GM18517 (cell line): ENCODE measurements around the gene ESRRB.

Experiments used
- ATAC-seq: cut with Tn5 transposase; IDR thresholded peaks from one replicate; pipeline ENCODE4 v1.9.1; 2021; ENCODE audit warnings: mild to moderate bottlenecking, moderate library complexity; ENCODE audit not compliant: unreplicated experiment

Gene ESRRB

GRCh38 chr14:76375947-76376404 is at the start of gene ESRRB:
ESRRB (plus strand) TSS chr14:76376137; CDS start chr14:76376402, 265 bp downstream.
- no peak for ATAC-seq

DNA sequence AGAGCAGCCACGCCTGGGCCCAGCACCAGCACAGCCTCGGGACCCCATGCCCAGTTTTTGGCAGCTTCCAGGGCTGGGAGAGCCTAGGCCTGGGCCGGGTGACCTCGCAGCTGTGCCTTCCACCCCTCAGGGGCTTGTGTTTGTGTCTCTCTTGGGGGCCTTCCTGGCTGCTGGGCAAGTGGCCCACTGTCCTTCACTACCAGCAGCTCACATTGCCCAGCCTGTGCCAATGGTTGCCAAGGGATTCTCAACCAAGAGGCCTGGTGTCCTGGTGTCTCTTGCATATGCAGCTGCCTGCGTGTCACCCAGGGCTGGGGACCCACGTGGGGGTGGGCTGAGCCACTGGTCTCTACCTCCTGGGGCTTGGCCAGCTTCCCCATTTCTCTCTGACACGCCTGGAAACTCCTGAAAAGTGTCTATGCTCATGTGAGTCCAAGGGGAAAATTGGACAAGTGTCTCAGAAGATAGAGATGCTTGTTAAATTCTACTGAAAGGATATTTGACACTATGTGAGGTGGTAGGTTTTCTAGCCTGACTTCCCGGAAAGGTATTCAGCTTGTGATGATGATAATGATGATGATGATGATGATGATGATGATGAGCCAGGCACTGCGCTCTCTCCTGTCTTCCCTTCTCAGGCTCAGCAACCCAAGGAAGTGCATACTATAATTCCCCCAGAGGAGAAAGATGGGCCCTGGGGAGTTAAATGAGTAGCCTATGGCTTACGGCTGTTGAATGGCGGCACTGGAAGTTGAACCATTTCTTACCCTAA is 48.8 kb upstream of the ESRRB start:
- no peak for ATAC-seq

DNA sequence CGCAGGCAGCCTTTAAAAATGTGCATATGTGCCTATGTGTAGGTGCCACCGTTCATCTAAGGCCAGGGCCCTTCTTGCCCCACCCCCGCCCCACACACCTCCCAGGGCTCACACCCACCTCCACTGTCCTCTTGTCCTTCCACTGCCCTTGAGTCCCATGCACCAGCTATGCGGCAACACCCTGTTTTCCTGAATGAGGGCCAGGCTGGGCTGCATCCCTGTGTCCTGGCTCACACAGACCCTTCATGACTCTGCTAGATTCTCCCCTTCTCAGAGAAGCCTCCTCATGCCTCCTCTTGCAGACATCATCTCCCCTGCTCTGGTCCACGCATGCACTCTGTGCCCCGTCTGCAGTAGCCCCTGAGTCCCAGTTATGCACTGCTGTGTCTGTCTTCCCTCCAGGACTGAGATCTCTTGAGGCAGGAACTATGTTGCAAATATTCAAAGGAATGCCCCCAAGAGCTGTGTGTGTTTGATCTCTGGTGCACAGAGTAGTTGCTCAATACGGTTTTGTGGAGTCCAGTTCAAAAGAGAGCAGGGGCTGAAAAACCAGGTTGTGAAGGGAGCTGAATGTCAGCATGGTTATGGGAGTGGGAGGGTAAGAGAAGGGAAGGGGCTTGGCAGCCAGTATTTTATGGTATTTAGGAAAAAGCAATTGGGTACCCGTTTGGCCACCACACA is 47.3 kb upstream of the ESRRB start:
- no peak for ATAC-seq

DNA sequence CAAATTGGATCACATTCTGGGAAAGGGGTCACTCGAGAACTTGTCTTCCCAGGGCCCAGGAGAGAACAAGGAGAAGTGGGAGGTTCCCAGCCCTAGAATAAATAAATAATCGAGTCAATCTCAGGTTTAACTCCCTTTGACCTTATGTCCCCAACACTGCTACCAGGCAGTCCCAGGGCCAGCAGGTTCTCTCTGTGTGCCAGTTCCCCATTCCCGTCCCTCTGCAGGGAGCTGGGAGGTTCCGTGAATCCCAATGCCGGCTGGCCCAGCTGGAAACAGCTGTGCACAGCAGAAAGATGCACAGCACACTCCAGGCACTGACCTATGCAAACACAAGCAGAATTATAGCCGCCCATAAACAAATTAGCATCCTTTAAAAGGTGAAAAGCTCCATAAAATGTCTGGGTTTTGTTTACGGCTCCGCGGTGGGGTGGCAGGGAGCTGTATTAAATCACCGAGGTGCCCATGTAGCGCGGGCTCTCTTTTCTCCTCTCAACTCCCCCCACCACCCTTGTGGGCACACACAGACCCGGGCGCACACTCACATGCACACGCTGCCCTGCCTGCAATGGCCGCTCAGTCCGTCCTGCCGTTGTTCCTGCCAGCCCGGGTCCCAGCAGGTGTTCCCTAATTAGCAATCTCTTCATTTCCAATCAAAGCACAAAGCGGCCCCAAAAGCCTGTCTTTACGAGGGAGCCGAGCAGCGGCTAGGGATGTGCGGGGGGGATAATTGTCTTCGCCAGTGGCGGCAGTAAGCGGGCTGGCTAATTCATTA is 46.6 kb upstream of the ESRRB start:
- ATAC-seq, result no peak

DNA sequence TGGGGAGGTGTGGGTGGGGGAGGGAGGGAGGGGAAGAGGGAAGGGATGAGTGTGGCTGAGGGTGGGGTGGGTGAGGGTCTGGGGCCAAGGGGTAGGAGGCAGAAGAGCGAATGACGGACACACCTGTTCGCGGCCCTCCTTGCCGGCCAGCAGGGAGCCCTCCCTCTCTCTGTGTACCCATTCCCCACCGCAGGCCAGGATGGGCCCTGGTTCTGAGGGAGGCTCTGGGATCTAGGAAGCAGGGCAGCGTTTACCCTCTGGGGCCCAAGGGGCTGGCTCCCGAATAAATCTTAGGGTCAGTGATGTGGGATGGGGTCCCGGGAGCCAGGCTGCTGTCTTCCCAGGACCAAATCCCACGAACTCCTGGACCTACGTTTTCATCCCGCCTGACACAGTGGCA is 46.0 kb upstream of the ESRRB start:
- no peak for ATAC-seq

DNA sequence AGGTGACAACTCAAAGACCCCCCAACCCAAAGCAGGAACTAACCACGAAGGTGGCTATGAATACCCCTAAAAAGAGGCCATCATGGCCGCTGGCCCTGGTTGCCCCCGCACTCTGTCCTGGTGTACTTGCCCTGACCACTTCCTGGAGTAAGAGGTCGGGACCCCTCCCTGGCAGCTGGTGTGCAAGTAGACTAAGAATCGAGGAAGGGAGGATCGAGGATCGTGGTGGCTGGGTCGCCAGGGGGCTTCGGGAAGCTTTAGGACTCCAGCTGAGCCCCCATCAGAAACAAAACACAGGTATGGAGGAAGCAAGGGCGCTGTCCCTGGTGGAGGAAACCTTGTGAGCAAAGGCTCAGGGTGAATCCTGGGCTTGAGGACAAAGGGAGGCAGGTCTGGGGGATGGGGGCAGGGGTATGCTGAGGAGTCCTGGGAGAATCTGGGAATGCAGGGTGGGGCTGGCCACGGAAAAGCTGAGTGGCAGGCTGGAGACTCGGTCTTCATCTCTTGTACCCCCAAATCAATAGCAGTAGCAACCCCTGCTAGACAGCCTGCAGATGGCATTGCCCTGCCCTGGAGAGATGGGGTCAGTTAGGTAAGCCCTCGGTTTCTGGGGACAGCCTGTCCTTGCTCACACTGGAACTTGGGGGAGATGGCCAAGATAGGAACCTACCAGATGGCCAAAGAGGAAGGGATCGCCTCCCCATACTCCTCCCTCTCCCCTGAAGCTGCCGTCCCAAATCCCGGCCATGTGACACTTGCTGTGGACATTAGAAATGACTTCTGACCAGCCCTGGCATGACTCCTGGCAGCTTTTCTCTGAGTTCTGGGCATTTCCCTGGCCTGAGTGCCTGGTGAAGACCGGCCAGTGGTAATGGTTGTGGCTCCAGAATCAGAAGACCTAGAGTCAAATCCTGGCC is 45.3 kb upstream of the ESRRB start:
- no peak for ATAC-seq

GRCh38 chr14:76331328-76332011 is 44.5 kb upstream of the ESRRB start:
- ATAC-seq, result no peak

GRCh38 chr14:76333664-76334063 is 42.3 kb upstream of the ESRRB start:
- no peak for ATAC-seq

DNA sequence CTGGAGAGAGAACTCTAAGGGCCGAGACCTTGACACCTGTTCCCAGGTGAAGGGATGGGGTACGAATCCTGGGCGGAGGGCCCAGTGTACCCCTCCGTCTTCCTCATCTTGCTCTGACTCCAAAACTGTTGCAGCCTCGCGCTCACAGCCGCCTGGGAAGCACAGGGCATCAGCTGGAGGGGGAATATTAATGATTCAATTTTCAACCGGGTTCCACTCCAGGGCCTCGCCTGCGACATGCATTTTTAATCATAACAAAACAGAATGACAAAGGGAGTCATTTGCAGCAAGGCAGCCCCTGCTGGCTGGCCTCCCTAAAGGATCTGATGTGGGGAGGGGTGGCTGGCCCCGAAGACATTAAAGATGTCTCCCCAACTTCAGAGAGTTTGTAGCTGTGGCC is 41.6 kb upstream of the ESRRB start:
- no peak for ATAC-seq

- no peak for ATAC-seq
These were observed 39.1 kb upstream of the ESRRB start for GRCh38 chr14:76336876-76337275.

- no peak for ATAC-seq
These were observed 38.0 kb upstream of the ESRRB start for GRCh38 chr14:76337635-76338545.

- ATAC-seq, result no peak
These were observed 36.0 kb upstream of the ESRRB start for GRCh38 chr14:76339728-76340615.

- no peak for ATAC-seq
These were observed 32.6 kb upstream of the ESRRB start for GRCh38 chr14:76343386-76343785.

DNA sequence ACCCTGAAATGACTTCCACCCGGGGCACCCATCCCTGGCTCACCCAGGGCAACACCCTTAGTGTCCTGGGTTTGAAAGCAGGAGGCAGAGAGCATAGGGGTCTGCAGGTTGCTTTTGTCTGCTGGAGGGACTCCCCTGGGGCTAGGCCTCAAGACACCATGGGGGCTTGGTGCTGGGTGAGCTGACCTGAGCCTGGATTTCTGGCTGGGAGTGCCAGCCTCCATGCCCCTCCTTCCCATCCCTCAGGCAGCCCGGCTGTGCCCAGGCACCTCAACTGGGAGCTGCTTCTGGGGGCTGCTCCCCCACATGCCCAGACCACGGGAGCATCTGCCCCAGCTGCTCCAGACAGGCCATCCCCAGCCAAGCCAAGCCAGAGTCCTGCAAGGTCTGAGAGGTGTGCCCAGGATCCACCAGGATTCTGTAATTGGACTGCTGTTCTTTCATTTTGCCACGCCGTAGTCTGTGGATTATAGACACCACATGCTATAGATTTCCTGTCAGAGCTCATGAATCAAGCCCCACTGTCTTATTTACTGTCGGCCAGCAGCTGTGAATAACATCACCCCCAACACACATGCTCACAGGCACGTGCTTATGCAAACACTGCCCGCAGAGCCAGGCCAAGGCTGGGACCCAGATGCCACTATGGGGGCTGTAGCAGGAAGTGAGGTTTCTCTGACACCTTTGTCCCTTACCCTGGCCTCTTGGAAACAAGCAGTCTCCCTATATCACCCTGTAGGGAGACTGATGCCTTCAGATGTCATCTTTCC is 29.4 kb upstream of the ESRRB start:
- ATAC-seq, result no peak

GRCh38 chr14:76348898-76349297 is 27.0 kb upstream of the ESRRB start:
- ATAC-seq, result no peak

GRCh38 chr14:76349993-76350392 is 25.9 kb upstream of the ESRRB start:
- ATAC-seq, result no peak

DNA sequence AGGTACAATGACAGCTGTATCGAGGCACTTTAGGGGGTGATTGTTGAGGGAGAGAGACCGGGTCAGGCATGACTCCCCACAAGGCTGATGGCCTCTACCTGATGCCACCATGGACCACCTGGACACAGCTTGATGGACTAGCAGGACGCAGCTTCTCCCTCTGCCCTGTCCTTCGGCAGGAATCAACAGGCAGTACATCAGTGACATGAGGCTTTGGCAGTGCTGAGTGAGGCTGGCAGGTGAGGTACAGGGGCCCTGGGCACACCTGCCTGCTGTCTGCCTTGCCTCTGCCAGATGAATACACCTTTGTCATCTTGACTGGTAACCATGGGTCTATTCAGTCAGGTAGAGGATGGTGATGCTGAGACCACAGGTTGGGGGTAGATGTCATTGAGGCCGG is 25.3 kb upstream of the ESRRB start:
- ATAC-seq, result no peak
